ENCODE data around the gene HS6ST2.

Gene HS6ST2

DNA sequence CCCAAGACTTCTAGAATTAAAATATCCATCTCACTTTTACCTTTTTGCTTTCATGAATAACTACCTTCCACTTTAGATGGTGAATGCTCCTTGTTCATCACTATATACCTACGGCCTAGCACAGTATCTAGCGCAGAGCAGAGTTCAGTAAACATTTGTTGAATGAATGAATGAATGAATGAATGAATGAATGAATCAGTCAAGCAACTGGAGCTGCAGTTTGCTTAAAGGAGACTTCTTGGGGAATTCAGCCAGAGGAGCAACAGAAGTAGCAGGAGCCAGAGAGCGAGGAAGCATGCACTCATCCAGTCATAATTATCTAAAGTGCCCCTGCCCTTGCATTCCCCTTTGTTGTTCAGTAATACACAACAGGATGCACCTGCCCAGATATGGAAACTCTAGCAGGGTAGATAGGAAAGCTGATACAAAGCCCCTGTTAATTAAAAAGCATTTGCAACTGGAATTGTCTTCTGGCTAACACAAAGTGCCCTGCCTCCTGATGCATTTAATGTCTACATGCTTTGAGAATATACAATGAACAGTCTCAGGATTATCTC, 366.6 kb downstream of the HS6ST2 start:
- H2AFZ ChIP-seq (ENCODE audit: low read length), result no peak overlapping the region
- no peak overlapping the region for H3K18ac ChIP-seq (ENCODE audit: low read length)
- H3K27ac ChIP-seq (replicated peaks; ENCODE audit: low read length), result no peak overlapping the region
- H3K4me2 ChIP-seq (ENCODE audit: insufficient read depth, low read length, poor library complexity, severe bottlenecking), result no peak overlapping the region
- no peak for DNase-seq (ENCODE audit: low spot score)
- no peaks in the 10 kb centered on the region for H3K36me3 ChIP-seq (replicated peaks in 1 of 2; ENCODE audit: control insufficient read depth in 2 of 2, insufficient read depth in 2 of 2, low read length in 2 of 2)
- H3K4ac ChIP-seq (ENCODE audit: low read length), result no peak overlapping the region
- no peak overlapping the region for H3K9ac ChIP-seq (ENCODE audit: low read depth, low read length, poor library complexity)
- H3K27me3 ChIP-seq (ENCODE audit: control insufficient read depth in 3 of 3, insufficient read depth in 3 of 3, low read depth in 1 of 3, low read length in 3 of 3), result peaks cover 0 to 37% (median 0%) of the 10 kb centered on the region in 3 experiments
- no peak overlapping the region for H2BK5ac ChIP-seq (ENCODE audit: low read length)
- no peak overlapping the region for H3K14ac ChIP-seq (ENCODE audit: low read length)
- H2BK15ac ChIP-seq (ENCODE audit: low read length), result no peak overlapping the region
- H3K9me3 ChIP-seq (replicated peaks in 1 of 2; ENCODE audit: control insufficient read depth in 2 of 2, insufficient read depth in 1 of 2, low read depth in 1 of 2, low read length in 2 of 2), result no peaks in the 10 kb centered on the region
- no peak overlapping the region for H2AK5ac ChIP-seq (ENCODE audit: low read depth, low read length)
- no peak overlapping the region for H2BK120ac ChIP-seq (ENCODE audit: low read depth, low read length)
- H3K23ac ChIP-seq (ENCODE audit: low read depth, low read length, poor library complexity), result no peak overlapping the region
- H4K8ac ChIP-seq (ENCODE audit: low read depth, low read length), result no peak overlapping the region
- H4K91ac ChIP-seq (ENCODE audit: low read depth, low read length, poor library complexity), result no peak overlapping the region
- no peak overlapping the region for H2BK12ac ChIP-seq (ENCODE audit: low read length)
- no peak overlapping the region for H3K4me3 ChIP-seq (ENCODE audit: low read length in 2 of 2)
- no peaks in the 10 kb centered on the region for H3K4me1 ChIP-seq (ENCODE audit: control insufficient read depth in 2 of 2, insufficient read depth in 1 of 2, low read depth in 1 of 2, low read length in 2 of 2)
- no CpG with 5 or more reads among the region's 3 CpGs for WGBS, 2 donors (ENCODE audit: extremely low coverage in 2 of 2, insufficient read length in 2 of 2, insufficient replicate concordance in 1 of 2)
- no peaks in the 10 kb centered on the region for H3K79me1 ChIP-seq (ENCODE audit: low read depth, low read length)

GRCh38 chrX:132590350-132591026, 367.9 kb downstream of the HS6ST2 start:
- no peak overlapping the region for H2BK5ac ChIP-seq (ENCODE audit: low read length)
- H4K8ac ChIP-seq (ENCODE audit: low read depth, low read length), result no peak overlapping the region
- no peak overlapping the region for H3K4ac ChIP-seq (ENCODE audit: low read length)
- H3K9ac ChIP-seq (ENCODE audit: low read depth, low read length, poor library complexity), result no peak overlapping the region
- H2BK120ac ChIP-seq (ENCODE audit: low read depth, low read length), result no peak overlapping the region
- no peak overlapping the region for H3K27ac ChIP-seq (replicated peaks; ENCODE audit: low read length)
- no peak overlapping the region for H2BK15ac ChIP-seq (ENCODE audit: low read length)
- H3K4me3 ChIP-seq (ENCODE audit: low read length in 2 of 2), result no peak overlapping the region
- no peaks in the 10 kb centered on the region for H3K36me3 ChIP-seq (replicated peaks in 1 of 2; ENCODE audit: control insufficient read depth in 2 of 2, insufficient read depth in 2 of 2, low read length in 2 of 2)
- H3K4me1 ChIP-seq (ENCODE audit: control insufficient read depth in 2 of 2, insufficient read depth in 1 of 2, low read depth in 1 of 2, low read length in 2 of 2), result no peaks in the 10 kb centered on the region
- no peak overlapping the region for H2AK5ac ChIP-seq (ENCODE audit: low read depth, low read length)
- H2AFZ ChIP-seq (ENCODE audit: low read length), result no peak overlapping the region
- no peaks in the 10 kb centered on the region for H3K79me1 ChIP-seq (ENCODE audit: low read depth, low read length)
- no CpG with 5 or more reads among the region's 2 CpGs for WGBS, 2 donors (ENCODE audit: extremely low coverage in 2 of 2, insufficient read length in 2 of 2, insufficient replicate concordance in 1 of 2)
- H3K23ac ChIP-seq (ENCODE audit: low read depth, low read length, poor library complexity), result no peak overlapping the region
- H3K4me2 ChIP-seq (ENCODE audit: insufficient read depth, low read length, poor library complexity, severe bottlenecking), result no peak overlapping the region
- no peak for DNase-seq (ENCODE audit: low spot score)
- no peak overlapping the region for H2BK12ac ChIP-seq (ENCODE audit: low read length)
- H4K91ac ChIP-seq (ENCODE audit: low read depth, low read length, poor library complexity), result no peak overlapping the region
- H3K9me3 ChIP-seq (replicated peaks in 1 of 2; ENCODE audit: control insufficient read depth in 2 of 2, insufficient read depth in 1 of 2, low read depth in 1 of 2, low read length in 2 of 2), result no peaks in the 10 kb centered on the region
- no peak overlapping the region for H3K18ac ChIP-seq (ENCODE audit: low read length)
- peaks cover 0 to 37% (median 0%) of the 10 kb centered on the region in 3 experiments for H3K27me3 ChIP-seq (ENCODE audit: control insufficient read depth in 3 of 3, insufficient read depth in 3 of 3, low read depth in 1 of 3, low read length in 3 of 3)
- no peak overlapping the region for H3K14ac ChIP-seq (ENCODE audit: low read length)

DNA sequence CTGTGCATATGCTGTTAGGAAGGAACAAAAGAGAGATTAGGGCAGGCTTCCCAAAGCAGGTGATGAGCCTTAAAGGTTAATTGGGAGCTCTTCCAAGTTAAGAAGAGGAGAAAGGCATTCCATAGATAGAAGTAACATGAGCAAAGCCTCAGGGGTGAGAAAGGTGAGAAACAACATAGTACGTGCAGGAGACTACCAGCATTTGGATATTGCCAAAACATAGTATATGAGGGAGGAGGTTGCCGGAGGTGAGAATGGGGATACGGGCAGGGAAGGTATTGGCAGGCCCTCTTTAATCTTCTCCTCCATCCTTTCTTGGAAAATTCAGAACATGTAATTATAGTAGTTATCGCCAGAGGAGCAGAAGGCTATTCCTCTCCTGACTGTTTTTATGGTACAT, 373.5 kb downstream of the HS6ST2 start:
- WGBS, 2 donors (ENCODE audit: extremely low coverage in 2 of 2, insufficient read length in 2 of 2, insufficient replicate concordance in 1 of 2), result no CpG with 5 or more reads among the region's 4 CpGs
- no peak overlapping the region for H2BK120ac ChIP-seq (ENCODE audit: low read depth, low read length)

DNA sequence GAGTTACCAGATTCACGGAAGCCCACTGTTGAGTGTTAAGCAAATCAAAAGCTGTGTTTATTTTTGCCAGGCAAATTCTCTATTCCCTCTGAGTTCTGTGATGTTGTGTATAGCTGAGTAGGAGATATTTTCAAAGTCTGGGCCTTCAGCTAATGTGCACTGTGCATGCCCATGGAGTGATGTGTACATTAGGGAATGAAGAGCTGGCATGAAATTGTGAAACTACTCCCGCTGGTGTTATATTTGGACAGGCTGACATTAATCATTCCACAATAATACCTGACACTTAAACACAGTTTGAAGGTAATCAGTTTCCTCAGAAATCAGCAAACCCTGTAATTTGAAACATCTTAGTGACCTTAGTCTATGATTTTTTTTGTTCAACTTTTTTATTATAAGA, 381.5 kb downstream of the HS6ST2 start:
- DNase-seq (ENCODE audit: low spot score), result no peak
- Histone ChIP-seq H3K27ac (replicated peaks; ENCODE audit: low read length) (no peak overlapping the region), H3K18ac (ENCODE audit: low read length) (no peak overlapping the region), H3K4me2 (ENCODE audit: insufficient read depth, low read length, poor library complexity, severe bottlenecking) (no peak overlapping the region), H2BK15ac (ENCODE audit: low read length) (no peak overlapping the region), H3K9me3 (replicated peaks in 1 of 2; ENCODE audit: control insufficient read depth in 2 of 2, insufficient read depth in 1 of 2, low read depth in 1 of 2, low read length in 2 of 2) (no peaks in the 10 kb centered on the region), H3K36me3 (replicated peaks in 1 of 2; ENCODE audit: control insufficient read depth in 2 of 2, insufficient read depth in 2 of 2, low read length in 2 of 2) (no peaks in the 10 kb centered on the region), H3K79me1 (ENCODE audit: low read depth, low read length) (no peaks in the 10 kb centered on the region), H3K4ac (ENCODE audit: low read length) (no peak overlapping the region), H4K91ac (ENCODE audit: low read depth, low read length, poor library complexity) (no peak overlapping the region), H2BK120ac (ENCODE audit: low read depth, low read length) (no peak overlapping the region), H2BK12ac (ENCODE audit: low read length) (no peak overlapping the region), H3K9ac (ENCODE audit: low read depth, low read length, poor library complexity) (no peak overlapping the region), H3K14ac (ENCODE audit: low read length) (no peak overlapping the region), H3K23ac (ENCODE audit: low read depth, low read length, poor library complexity) (no peak overlapping the region), H2AFZ (ENCODE audit: low read length) (no peak overlapping the region), H3K4me1 (ENCODE audit: control insufficient read depth in 2 of 2, insufficient read depth in 1 of 2, low read depth in 1 of 2, low read length in 2 of 2) (no peaks in the 10 kb centered on the region), H3K4me3 (ENCODE audit: low read length in 2 of 2) (no peak overlapping the region), H2AK5ac (ENCODE audit: low read depth, low read length) (no peak overlapping the region), H4K8ac (ENCODE audit: low read depth, low read length) (no peak overlapping the region), H3K27me3 (ENCODE audit: control insufficient read depth in 3 of 3, insufficient read depth in 3 of 3, low read depth in 1 of 3, low read length in 3 of 3) (peaks cover 0 to 30% (median 0%) of the 10 kb centered on the region in 3 experiments), H2BK5ac (ENCODE audit: low read length) (no peak overlapping the region)
- no CpG with 5 or more reads among the region's 2 CpGs for WGBS, 2 donors (ENCODE audit: extremely low coverage in 2 of 2, insufficient read length in 2 of 2, insufficient replicate concordance in 1 of 2)

More for the DNA sequence above, 373.5 kb downstream of the HS6ST2 start:
- H3K36me3 ChIP-seq (replicated peaks in 1 of 2; ENCODE audit: control insufficient read depth in 2 of 2, insufficient read depth in 2 of 2, low read length in 2 of 2), result no peaks in the 10 kb centered on the region
- H3K4me3 ChIP-seq (ENCODE audit: low read length in 2 of 2), result no peak overlapping the region
- no peak overlapping the region for H2BK15ac ChIP-seq (ENCODE audit: low read length)
- H3K23ac ChIP-seq (ENCODE audit: low read depth, low read length, poor library complexity), result no peak overlapping the region
- no peak overlapping the region for H3K14ac ChIP-seq (ENCODE audit: low read length)
- no peak overlapping the region for H2BK12ac ChIP-seq (ENCODE audit: low read length)
- no peak overlapping the region for H3K27ac ChIP-seq (replicated peaks; ENCODE audit: low read length)
- H4K8ac ChIP-seq (ENCODE audit: low read depth, low read length), result no peak overlapping the region
- no peak overlapping the region for H3K4ac ChIP-seq (ENCODE audit: low read length)
- no peak overlapping the region for H3K18ac ChIP-seq (ENCODE audit: low read length)
- H2AFZ ChIP-seq (ENCODE audit: low read length), result no peak overlapping the region
- peaks cover 0 to 37% (median 0%) of the 10 kb centered on the region in 3 experiments for H3K27me3 ChIP-seq (ENCODE audit: control insufficient read depth in 3 of 3, insufficient read depth in 3 of 3, low read depth in 1 of 3, low read length in 3 of 3)
- no peak overlapping the region for H3K9ac ChIP-seq (ENCODE audit: low read depth, low read length, poor library complexity)
- no peak for DNase-seq (ENCODE audit: low spot score)
- no peak overlapping the region for H3K4me2 ChIP-seq (ENCODE audit: insufficient read depth, low read length, poor library complexity, severe bottlenecking)
- no peak overlapping the region for H2AK5ac ChIP-seq (ENCODE audit: low read depth, low read length)
- H3K79me1 ChIP-seq (ENCODE audit: low read depth, low read length), result no peaks in the 10 kb centered on the region
- no peak overlapping the region for H2BK5ac ChIP-seq (ENCODE audit: low read length)
- no peaks in the 10 kb centered on the region for H3K4me1 ChIP-seq (ENCODE audit: control insufficient read depth in 2 of 2, insufficient read depth in 1 of 2, low read depth in 1 of 2, low read length in 2 of 2)
- H3K9me3 ChIP-seq (replicated peaks in 1 of 2; ENCODE audit: control insufficient read depth in 2 of 2, insufficient read depth in 1 of 2, low read depth in 1 of 2, low read length in 2 of 2), result no peaks in the 10 kb centered on the region
- H4K91ac ChIP-seq (ENCODE audit: low read depth, low read length, poor library complexity), result no peak overlapping the region

All from neuronal stem cell (in vitro differentiated cells).